SK-N-SH (cell line): ENCODE results near the gene MRNIP. TPM values are rescaled to one million over a fixed set of nuclear protein-coding genes. Genes with fewer than 3 reads are reported as not detected.
A peak's percentile ranks its signal among the peaks of the same experiment; 100 is the strongest.

ENCODE experiments used
- CTCF ChIA-PET: fragments of 300-600, 350-600 bp; formaldehyde crosslinking; extraction: SDS; loops from one replicate; lab custom pipeline; 2021; lab: Yijun Ruan, JAX
- POLR2A ChIA-PET: fragments of 350-600 bp; sonication (Branson Sonifier 250); formaldehyde crosslinking; extraction: SDS; loops from one replicate; lab custom pipeline; 2020; ENCODE audit warnings: antibody characterized with exemption, inconsistent platforms; lab: Yijun Ruan, JAX
- DNase-seq: peaks from one replicate; pipeline ENCODE4 v3.0.0; 2012
- H2AFZ ChIP-seq: fragments of 200-600 bp; sonication (generic); 2 replicates; pipeline ENCODE4 v1.8.1; 2016; ENCODE audit warnings: antibody characterized with exemption, mild to moderate bottlenecking, low read depth
- H3F3A ChIP-seq: fragments of 200-600 bp; sonication (generic); replicated peaks from 2 replicates; pipeline ENCODE3; 2016; ENCODE audit warnings: antibody characterized with exemption, mild to moderate bottlenecking; ENCODE audit not compliant: insufficient read depth
- H3K27ac ChIP-seq, 2 experiments: fragments of 200-500 bp in 1 of 2; fragments of 200-600 bp in 1 of 2; sonication (Bioruptor generic) in 1 of 2; sonication (generic), shearing (Covaris generic) in 1 of 2; 2 replicates each; pipeline versions ENCODE4 v1.5.1 to v1.6.1; 2014 to 2016; ENCODE audit warnings: low read depth in 2 of 2, inconsistent platforms in 1 of 2, low read length in 1 of 2, mild to moderate bottlenecking in 1 of 2, mixed read lengths in 1 of 2
- H3K27me3 ChIP-seq: fragments of 200-600 bp; sonication (generic), shearing (Covaris generic); 2 replicates; pipeline ENCODE4 v1.6.1; 2016; ENCODE audit warnings: mixed run types; ENCODE audit not compliant: insufficient read depth
- H3K36me3 ChIP-seq, 2 experiments: fragments of 200-500 bp in 1 of 2; fragments of 200-600 bp in 1 of 2; sonication (Bioruptor generic) in 1 of 2; sonication (generic) in 1 of 2; replicated peaks in 1 of 2; 2 replicates each; pipeline versions ENCODE3 to v1.5.1; 2014 to 2016; ENCODE audit warnings: low read length in 1 of 2, mild to moderate bottlenecking in 1 of 2; ENCODE audit not compliant: insufficient read depth in 2 of 2, control insufficient read depth in 1 of 2
- H3K4me1 ChIP-seq, 2 experiments: fragments of 200-500 bp in 1 of 2; fragments of 200-600 bp in 1 of 2; sonication (Bioruptor generic) in 1 of 2; sonication (generic), shearing (Covaris generic) in 1 of 2; 2 replicates each; pipeline versions ENCODE4 v1.5.1 to v1.6.1; 2014 to 2016; ENCODE audit warnings: low read depth in 1 of 2, low read length in 1 of 2, mixed run types in 1 of 2; ENCODE audit not compliant: insufficient read depth in 2 of 2, control insufficient read depth in 1 of 2
- H3K4me2 ChIP-seq: fragments of 200-600 bp; sonication (generic), shearing (Covaris generic); 2 replicates; pipeline ENCODE4 v1.6.1; 2017; ENCODE audit warnings: mixed run types
- H3K4me3 ChIP-seq, 2 experiments: fragments of 200-500 bp in 1 of 2; fragments of 200-600 bp in 1 of 2; sonication (Bioruptor generic) in 1 of 2; sonication (generic), shearing (Covaris generic) in 1 of 2; 2 replicates each; pipeline versions ENCODE4 v1.5.1 to v1.8.1; 2014 to 2016; ENCODE audit warnings: low read depth in 2 of 2, inconsistent platforms in 1 of 2, low read length in 1 of 2, mild to moderate bottlenecking in 1 of 2, mixed read lengths in 1 of 2, moderate library complexity in 1 of 2
- H3K79me2 ChIP-seq: fragments of 200-600 bp; sonication (generic); 2 replicates; pipeline ENCODE4 v1.8.1; 2017; ENCODE audit warnings: mild to moderate bottlenecking; ENCODE audit not compliant: insufficient read depth
- H3K9ac ChIP-seq: fragments of 200-600 bp; sonication (generic); 2 replicates; pipeline ENCODE4 v1.6.1; 2017; ENCODE audit warnings: mixed run types
- H3K9me2 ChIP-seq: fragments of 200-600 bp; sonication (generic); 2 replicates; pipeline ENCODE4 v1.6.1; 2017; ENCODE audit warnings: mixed run types
- H3K9me3 ChIP-seq: fragments of 200-600 bp; sonication (generic); 2 replicates; pipeline ENCODE4 v1.6.1; 2017; ENCODE audit warnings: mixed run types, mild to moderate bottlenecking, moderate library complexity
- H4K20me1 ChIP-seq: fragments of 200-600 bp; sonication (generic); 2 replicates; pipeline ENCODE4 v1.6.1; 2017; ENCODE audit warnings: mild to moderate bottlenecking, mixed run types; ENCODE audit not compliant: insufficient read depth
- JUND ChIP-seq: IDR thresholded peaks from 2 replicates; pipeline ENCODE4 v1.4.0; 2012
- MEF2A ChIP-seq: IDR thresholded peaks from 2 replicates; pipeline ENCODE4 v1.4.0; 2012; ENCODE audit warnings: low read depth, borderline replicate concordance
- MXI1 ChIP-seq: IDR thresholded peaks from 2 replicates; pipeline ENCODE4 v1.6.1; 2012; ENCODE audit warnings: mild to moderate bottlenecking, low read depth, low read length, improper control_type of control experiment
- PBX3 ChIP-seq: IDR thresholded peaks from 2 replicates; pipeline ENCODE4; 2012
- POLR2AphosphoS5 ChIP-seq: IDR thresholded peaks from 2 replicates; pipeline ENCODE4 v1.6.1; 2012; ENCODE audit warnings: low read depth, low read length
- TAF1 ChIP-seq: IDR thresholded peaks from 2 replicates; pipeline ENCODE4 v1.6.1; 2012; ENCODE audit warnings: low read depth, mild to moderate bottlenecking, low read length, moderate library complexity, borderline replicate concordance
- ZBTB33 ChIP-seq: IDR thresholded peaks from 2 replicates; pipeline ENCODE4 v1.4.0; 2012; ENCODE audit warnings: low read depth, borderline replicate concordance
- WGBS: methylation state at CpG from one replicate; pipeline ENCODE4 v1.1.6; 2017; ENCODE audit warnings: low lambda C conversion rate; 5-methylcytosine and 5-hydroxymethylcytosine counted together
- polyA plus RNA-seq, 3 experiments: library from polyadenylated mRNA; depleted of rRNA; stranded (reverse); fragments of >200 nt; gene quantifications; 2 replicates each; pipeline ENCODE4 v1.2.3, GENCODE V29; 2012

Gene MRNIP
- polyA plus RNA-seq, 1 of the 3 experiments (the other 2 are of a cell fraction), result 32.8 TPM

GRCh38 chr5:179806250-179807048, 52.2 kb downstream of the MRNIP start, which contains the start of gene MGAT4B:
MGAT4B (minus strand) TSS chr5:179806866; CDS start chr5:179806583, 283 bp downstream.
- POLR2A ChIA-PET, result interaction anchor here (1.3 kb wide), 1 partner anchor 14 kb away, joined by 3 read pairs; the partner anchor contains the start of gene SQSTM1
- 2% methylated on average over 29 of the region's 108 CpGs for WGBS

More at GRCh38 chr5:179806250-179807048, 52.2 kb downstream of the MRNIP start, which contains the start of gene MGAT4B:
- Histone ChIP-seq H3K79me2 (peaks cover 75% of the 10 kb centered on the region), H3K9me2 (no peaks in the 10 kb centered on the region), H3K27ac (peak within 1 kb of the TSS; percentile 65 to 84), H2AFZ (peak within 1 kb of the TSS; percentile 63; the same call in 1 of the 2 replicates), H3K4me2 (peak within 1 kb of the TSS; percentile 99), H3F3A (peaks cover 14% of the 10 kb centered on the region), H3K36me3 (peaks cover 4 to 12% of the 10 kb centered on the region in 2 experiments), H3K27me3 (no peaks in the 10 kb centered on the region), H3K9ac (peak within 1 kb of the TSS; percentile 82), H4K20me1 (peaks cover 37% of the 10 kb centered on the region), H3K4me1 (peaks cover 16 to 23% of the 10 kb centered on the region in 2 experiments; a peak in 3 of 4 replicates), H3K4me3 (peak within 1 kb of the TSS; percentile 72 to 88), H3K9me3 (no peaks in the 10 kb centered on the region)
- DNase-seq, result peak; percentile 96
- TF ChIP-seq MEF2A (no peak), TAF1 (peak; percentile 58), PBX3 (0 out of 2 replicates have a peak, but pooled peaks have one; percentile 18), POLR2AphosphoS5 (peak; percentile 66), MXI1 (0 out of 2 replicates have a peak, but pooled peaks have one; percentile 15), ZBTB33 (no peak), JUND (0 out of 2 replicates have a peak, but pooled peaks have one; percentile 14)
- CTCF ChIA-PET, result interaction anchor here (1.1 to 3.7 kb wide), 3 partner anchors 10 to 102 kb away, joined by 3 to 24 read pairs (median 3); no protein-coding TSS in a partner anchor
